Measurements from ENCODE around the gene ELAC1. TPM values are rescaled to one million over a fixed set of nuclear protein-coding genes. Genes with fewer than 3 reads are reported as not detected.

The ELAC1 gene
- total RNA-seq, 1 experiment from 2014 or later = 6.0 TPM

Other genes starting within 250 kb of the ELAC1 start
- not detected in 2 replicates for gene MRO, start 148.0 kb upstream of the ELAC1 start, total RNA-seq (2014; rRNA removed; shearing (Covaris generic); ENCODE audit: low replicate concordance)
- gene ME2, start 88.9 kb upstream of the ELAC1 start, total RNA-seq (2014; rRNA removed; shearing (Covaris generic); ENCODE audit: low replicate concordance) = 26.6 and 27.8 TPM in 2 replicates
- gene SMAD4, start 62.2 kb downstream of the ELAC1 start, total RNA-seq (2014; rRNA removed; shearing (Covaris generic); ENCODE audit: low replicate concordance) = 39.4 and 48.9 TPM in 2 replicates
- gene MEX3C, start 229.6 kb downstream of the ELAC1 start, total RNA-seq (2014; rRNA removed; shearing (Covaris generic); ENCODE audit: low replicate concordance) = 21.6 and 30.8 TPM in 2 replicates